SU-DHL-6 (cell line): Measurements from ENCODE around the gene TREML1.

ENCODE experiments used
- H2AFZ ChIP-seq: fragments of 200-600 bp; sonication (generic); 2 replicates; pipeline ENCODE4 v1.6.1; 2014; ENCODE audit warnings: low read depth, mild to moderate bottlenecking, moderate library complexity, mixed read lengths, antibody characterized with exemption, low read length; ENCODE audit not compliant: severe bottlenecking
- H3F3A ChIP-seq: fragments of 200-600 bp; shearing (Covaris generic); 2 replicates; pipeline ENCODE4 v1.6.0; 2016; ENCODE audit warnings: antibody characterized with exemption, mild to moderate bottlenecking; ENCODE audit not compliant: insufficient read depth
- H3K27ac ChIP-seq: fragments of 200-600 bp; sonication (generic); 2 replicates; pipeline ENCODE4 v1.5.1; 2016; ENCODE audit warnings: low read depth, mild to moderate bottlenecking, low read length, moderate library complexity, mixed read lengths
- H3K27me3 ChIP-seq: fragments of 200-600 bp; sonication (generic), shearing (Covaris generic); 2 replicates; pipeline ENCODE4 v1.6.0; 2014; ENCODE audit warnings: mild to moderate bottlenecking, low read length
- H3K36me3 ChIP-seq: fragments of 200-600 bp; sonication (generic); 2 replicates; pipeline ENCODE4 v1.6.1; 2014; ENCODE audit warnings: mild to moderate bottlenecking, low read length, mixed read lengths
- H3K4me2 ChIP-seq: fragments of 300-600, 200-600 bp; shearing (Covaris generic), sonication (generic); 2 replicates; pipeline ENCODE4 v1.6.0; 2014; ENCODE audit warnings: low read length, low read depth, mild to moderate bottlenecking; ENCODE audit not compliant: poor library complexity, severe bottlenecking
- H3K4me3 ChIP-seq: fragments of 200-600 bp; sonication (generic); 2 replicates; pipeline ENCODE4 v1.5.1; 2014; ENCODE audit warnings: antibody characterized with exemption, low read length, mild to moderate bottlenecking, mixed read lengths; ENCODE audit not compliant: insufficient read depth, poor library complexity, severe bottlenecking
- H3K79me2 ChIP-seq: fragments of 200-600 bp; sonication (generic); 2 replicates; pipeline ENCODE4 v1.6.1; 2014; ENCODE audit warnings: mild to moderate bottlenecking, low read length, moderate library complexity; ENCODE audit not compliant: insufficient read depth
- H3K9ac ChIP-seq: fragments of 200-600 bp; sonication (generic); 2 replicates; pipeline ENCODE4 v1.7.0; 2014; ENCODE audit warnings: mild to moderate bottlenecking, low read length
- H3K9me2 ChIP-seq: fragments of 200-600 bp; sonication (generic); replicated peaks from 2 replicates; pipeline ENCODE4 v1.6.1; 2014; ENCODE audit warnings: low read length; ENCODE audit not compliant: insufficient read depth
- H3K9me3 ChIP-seq: fragments of 200-600 bp; sonication (generic); 2 replicates; pipeline ENCODE4 v1.6.1; 2014; ENCODE audit warnings: low read length, mixed read lengths; ENCODE audit not compliant: insufficient read depth
- H4K20me1 ChIP-seq: fragments of 200-600 bp; sonication (generic); 2 replicates; pipeline ENCODE4 v1.6.1; 2014; ENCODE audit warnings: low read depth, mild to moderate bottlenecking, antibody characterized with exemption, low read length, moderate library complexity, mixed read lengths
- EZH2phosphoT487 ChIP-seq: fragments of 200-600 bp; sonication (generic), shearing (Covaris generic); conservative IDR thresholded peaks from 2 replicates; pipeline ENCODE4 v1.6.1; 2018; ENCODE audit warnings: mild to moderate bottlenecking, antibody characterized with exemption, low read length, moderate library complexity, mixed read lengths
- TF ChIP-seq, protein P1 (sequence below): fragments of 200-600 bp; sonication (generic); IDR thresholded peaks from one replicate; pipeline ENCODE4 v1.5.1; 2017; ENCODE audit warnings: antibody characterized with exemption, mild to moderate bottlenecking, low read length, moderate library complexity; ENCODE audit not compliant: insufficient read depth, poor library complexity, severe bottlenecking

The TREML1 gene

DNA sequence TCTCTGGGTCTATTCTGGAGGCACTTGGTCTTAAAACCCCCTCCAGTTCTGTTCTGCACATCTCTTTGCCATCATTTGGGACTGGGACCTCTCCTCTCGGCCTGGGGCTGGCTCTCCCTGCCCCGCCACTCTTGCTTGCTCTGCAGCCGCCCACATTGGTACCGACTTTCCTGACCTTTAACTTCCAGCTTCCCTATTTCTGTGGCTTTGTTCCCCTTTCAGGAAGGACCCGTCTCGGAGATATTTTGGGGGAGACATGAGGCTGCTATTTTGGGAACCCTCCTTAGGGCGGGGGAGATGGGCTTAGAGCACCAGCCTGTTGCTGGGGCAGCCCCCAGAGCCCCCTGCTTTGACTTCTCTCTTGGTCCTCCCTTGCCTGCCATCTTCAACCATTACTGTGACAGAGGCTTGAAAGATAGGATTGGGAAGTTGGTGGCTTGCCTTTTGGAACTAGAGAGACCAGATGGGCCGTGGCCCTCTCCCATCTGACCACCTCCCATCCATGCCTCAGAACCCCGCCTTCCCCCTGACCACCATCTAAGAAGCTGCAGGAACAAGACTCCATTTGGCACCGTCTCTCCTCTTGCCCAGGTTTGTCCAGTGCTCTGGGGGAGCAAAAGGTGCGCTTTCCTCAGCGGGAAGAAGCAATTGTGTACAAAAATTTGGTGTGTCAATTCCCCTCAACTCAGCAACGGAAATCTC, 7.9 kb upstream of the TREML1 start:
- Histone ChIP-seq H3K9me3 (no peaks in the 10 kb centered on the region), H3K9me2 (no peaks in the 10 kb centered on the region), H3K27ac (no peak overlapping the region), H3K4me2 (no peak overlapping the region), H3K36me3 (no peaks in the 10 kb centered on the region), H3K79me2 (no peaks in the 10 kb centered on the region), H4K20me1 (no peaks in the 10 kb centered on the region), H3K4me3 (no peak overlapping the region), H3K27me3 (no peaks in the 10 kb centered on the region), H3K9ac (no peak overlapping the region), H2AFZ (no peak overlapping the region), H3F3A (no peaks in the 10 kb centered on the region)
- TF ChIP-seq, protein P1, sequence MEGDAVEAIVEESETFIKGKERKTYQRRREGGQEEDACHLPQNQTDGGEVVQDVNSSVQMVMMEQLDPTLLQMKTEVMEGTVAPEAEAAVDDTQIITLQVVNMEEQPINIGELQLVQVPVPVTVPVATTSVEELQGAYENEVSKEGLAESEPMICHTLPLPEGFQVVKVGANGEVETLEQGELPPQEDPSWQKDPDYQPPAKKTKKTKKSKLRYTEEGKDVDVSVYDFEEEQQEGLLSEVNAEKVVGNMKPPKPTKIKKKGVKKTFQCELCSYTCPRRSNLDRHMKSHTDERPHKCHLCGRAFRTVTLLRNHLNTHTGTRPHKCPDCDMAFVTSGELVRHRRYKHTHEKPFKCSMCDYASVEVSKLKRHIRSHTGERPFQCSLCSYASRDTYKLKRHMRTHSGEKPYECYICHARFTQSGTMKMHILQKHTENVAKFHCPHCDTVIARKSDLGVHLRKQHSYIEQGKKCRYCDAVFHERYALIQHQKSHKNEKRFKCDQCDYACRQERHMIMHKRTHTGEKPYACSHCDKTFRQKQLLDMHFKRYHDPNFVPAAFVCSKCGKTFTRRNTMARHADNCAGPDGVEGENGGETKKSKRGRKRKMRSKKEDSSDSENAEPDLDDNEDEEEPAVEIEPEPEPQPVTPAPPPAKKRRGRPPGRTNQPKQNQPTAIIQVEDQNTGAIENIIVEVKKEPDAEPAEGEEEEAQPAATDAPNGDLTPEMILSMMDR, result no peak
- TF ChIP-seq EZH2phosphoT487, result no peak

DNA sequence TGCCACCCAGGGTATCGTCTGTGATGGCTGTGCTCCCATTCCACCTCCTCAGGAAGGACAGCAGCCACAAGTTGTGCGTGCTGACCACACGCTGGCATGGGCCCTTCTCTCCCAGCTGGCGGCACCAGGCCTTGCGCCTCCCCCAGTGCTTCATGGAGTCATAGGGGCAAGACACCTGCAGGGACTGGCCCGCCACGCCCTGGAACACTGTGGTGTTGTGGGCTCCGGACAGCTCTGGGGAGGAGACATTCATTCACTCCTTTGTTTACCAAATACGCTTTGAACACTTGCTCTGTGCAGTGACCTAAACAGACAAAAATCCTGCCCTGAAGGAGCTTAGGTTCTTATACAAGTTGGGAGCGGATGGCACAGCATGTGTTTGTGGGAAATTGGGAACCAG, 7.2 kb upstream of the TREML1 start:
- TF ChIP-seq, protein P1, result no peak
- no peak for TF ChIP-seq EZH2phosphoT487
- H3K9me2 ChIP-seq, result no peaks in the 10 kb centered on the region
- H3K9ac ChIP-seq, result no peak overlapping the region
- no peaks in the 10 kb centered on the region for H3K27me3 ChIP-seq
- no peak overlapping the region for H3K27ac ChIP-seq
- no peaks in the 10 kb centered on the region for H3K9me3 ChIP-seq
- H4K20me1 ChIP-seq, result no peaks in the 10 kb centered on the region
- H3F3A ChIP-seq, result no peaks in the 10 kb centered on the region
- no peak overlapping the region for H3K4me3 ChIP-seq
- H2AFZ ChIP-seq, result no peak overlapping the region
- no peaks in the 10 kb centered on the region for H3K79me2 ChIP-seq
- no peaks in the 10 kb centered on the region for H3K36me3 ChIP-seq
- H3K4me2 ChIP-seq, result no peak overlapping the region

DNA sequence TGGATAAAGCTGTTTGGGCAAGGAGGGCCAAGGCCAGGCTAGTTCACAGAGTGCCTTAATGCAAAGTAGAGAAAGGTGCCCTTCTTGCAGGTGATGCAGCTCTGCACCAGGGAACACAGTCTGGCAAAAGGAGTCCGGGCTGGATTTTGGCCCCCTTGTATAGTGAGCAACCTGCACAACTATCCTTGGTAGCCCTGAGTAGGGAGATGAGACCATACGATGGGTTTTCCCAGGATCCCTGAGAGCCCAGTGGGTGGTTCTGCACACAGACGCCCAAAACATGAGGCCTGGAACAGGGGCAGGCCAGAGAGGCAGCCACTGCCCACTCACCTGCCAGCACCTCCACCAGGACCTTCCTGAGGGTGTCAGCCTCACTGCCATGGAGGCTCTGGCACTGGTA, 6.8 kb upstream of the TREML1 start:
- Histone ChIP-seq H3F3A (no peaks in the 10 kb centered on the region), H3K27me3 (no peaks in the 10 kb centered on the region), H3K9me2 (no peaks in the 10 kb centered on the region), H3K4me3 (no peak overlapping the region), H3K9ac (no peak overlapping the region), H3K9me3 (no peaks in the 10 kb centered on the region), H3K79me2 (no peaks in the 10 kb centered on the region), H2AFZ (no peak overlapping the region), H3K27ac (no peak overlapping the region), H3K4me2 (no peak overlapping the region), H4K20me1 (no peaks in the 10 kb centered on the region), H3K36me3 (no peaks in the 10 kb centered on the region)
- TF ChIP-seq, protein P1, result no peak
- no peak for TF ChIP-seq EZH2phosphoT487
